Lower lobe of right lung (tissue), 2 donors: ENCODE measurements around the gene GOLGA6L2. TPM values are rescaled to one million over a fixed set of nuclear protein-coding genes. Genes with fewer than 3 reads are reported as not detected.
A peak's percentile ranks its signal among the peaks of the same experiment; 100 is the strongest.

Experiments used
- ATAC-seq, 2 donors: fragments of 200-7000 bp; cut with Tn5 transposase; one replicate each; pipeline ENCODE4 v1.9.1; 2020 to 2022; ENCODE audit warnings: mild to moderate bottlenecking in 2 of 2, moderate library complexity in 2 of 2
- DNase-seq: peaks from one replicate; pipeline ENCODE4 v3.0.0-alpha.2; 2020
- H3K27ac ChIP-seq: fragments of 200-600 bp; one replicate; pipeline ENCODE4 v1.8.0; 2022
- H3K27me3 ChIP-seq: fragments of 200-600 bp; one replicate; pipeline ENCODE4 v1.8.0; 2022; ENCODE audit warnings: low read depth
- H3K36me3 ChIP-seq: fragments of 200-600 bp; one replicate; pipeline ENCODE4 v1.8.0; 2022; ENCODE audit warnings: mild to moderate bottlenecking
- H3K4me1 ChIP-seq: fragments of 200-600 bp; one replicate; pipeline ENCODE4 v1.8.0; 2022
- H3K4me3 ChIP-seq: fragments of 200-600 bp; one replicate; pipeline ENCODE4 v1.8.0; 2022; ENCODE audit warnings: mild to moderate bottlenecking
- H3K9me3 ChIP-seq: fragments of 200-600 bp; one replicate; pipeline ENCODE4 v1.8.0; 2022
- intact Hi-C: fragments of 100-400 bp; cut with DNase I; formaldehyde crosslinking; loops from one replicate; pipeline ENCODE4 v1.11.0; 2022
- total RNA-seq: library from RNA; stranded (reverse); fragmentation: NEBNext Ultra II Directional; extraction: Animal tissue kit (Norgen Biotek cat#: 25700); gene quantifications from one replicate; pipeline ENCODE4 v1.2.1, GENCODE V29; 2021
- TF ChIP-seq, protein P1 (sequence below): fragments of 200-600 bp; IDR thresholded peaks from one replicate; pipeline ENCODE4 v1.8.0; 2022; ENCODE audit warnings: antibody characterized with exemption, mild to moderate bottlenecking
- donor health status: DM: no; HTN: yes; CAD: no; lungs with severe emphysema.

The GOLGA6L2 gene
- total RNA-seq, 1 donor from 2014 or later = not detected

DNA sequence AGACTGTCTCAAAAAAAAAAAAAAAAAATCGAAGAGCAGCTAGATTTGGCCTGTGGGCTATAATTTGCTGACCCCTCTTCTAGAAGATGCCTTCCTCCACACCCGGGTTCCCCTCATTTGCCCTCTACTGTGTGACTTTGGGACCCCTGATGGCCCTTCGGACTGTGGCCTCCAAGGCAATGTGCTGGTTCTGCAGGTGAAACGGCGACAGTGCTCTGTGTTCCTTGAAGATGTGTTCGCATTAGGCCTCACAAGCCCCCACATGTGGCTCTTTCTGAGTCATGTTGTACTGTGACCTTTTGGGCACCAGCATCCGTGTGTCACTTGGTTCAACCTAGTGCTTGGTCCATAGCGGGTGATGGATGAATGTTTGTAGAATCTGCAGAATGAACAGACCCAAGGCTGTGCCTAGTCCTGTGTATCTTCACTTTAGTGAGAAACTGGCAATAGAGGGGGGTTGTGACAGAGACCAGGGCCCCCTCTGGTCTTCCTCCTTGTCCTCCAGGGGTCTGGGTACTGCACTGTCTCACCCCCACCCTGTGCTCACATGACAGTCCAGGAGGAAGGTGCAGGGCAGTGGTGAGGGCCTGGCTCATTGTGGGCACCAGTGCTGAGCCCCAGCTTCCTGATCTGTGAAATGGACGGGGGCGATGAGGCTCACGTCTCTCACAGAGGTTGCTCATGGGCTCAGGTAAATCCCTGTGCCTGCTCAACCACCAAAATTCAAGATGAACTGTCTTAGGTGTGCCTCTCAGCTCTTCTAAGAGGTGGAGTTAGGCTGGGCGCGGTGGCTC, 22.7 kb downstream of the GOLGA6L2 start:
- intact Hi-C loops = no loop called here
- TF ChIP-seq, protein P1, sequence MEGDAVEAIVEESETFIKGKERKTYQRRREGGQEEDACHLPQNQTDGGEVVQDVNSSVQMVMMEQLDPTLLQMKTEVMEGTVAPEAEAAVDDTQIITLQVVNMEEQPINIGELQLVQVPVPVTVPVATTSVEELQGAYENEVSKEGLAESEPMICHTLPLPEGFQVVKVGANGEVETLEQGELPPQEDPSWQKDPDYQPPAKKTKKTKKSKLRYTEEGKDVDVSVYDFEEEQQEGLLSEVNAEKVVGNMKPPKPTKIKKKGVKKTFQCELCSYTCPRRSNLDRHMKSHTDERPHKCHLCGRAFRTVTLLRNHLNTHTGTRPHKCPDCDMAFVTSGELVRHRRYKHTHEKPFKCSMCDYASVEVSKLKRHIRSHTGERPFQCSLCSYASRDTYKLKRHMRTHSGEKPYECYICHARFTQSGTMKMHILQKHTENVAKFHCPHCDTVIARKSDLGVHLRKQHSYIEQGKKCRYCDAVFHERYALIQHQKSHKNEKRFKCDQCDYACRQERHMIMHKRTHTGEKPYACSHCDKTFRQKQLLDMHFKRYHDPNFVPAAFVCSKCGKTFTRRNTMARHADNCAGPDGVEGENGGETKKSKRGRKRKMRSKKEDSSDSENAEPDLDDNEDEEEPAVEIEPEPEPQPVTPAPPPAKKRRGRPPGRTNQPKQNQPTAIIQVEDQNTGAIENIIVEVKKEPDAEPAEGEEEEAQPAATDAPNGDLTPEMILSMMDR = no peak
- Histone ChIP-seq H3K4me1 (no peaks in the 10 kb centered on the region), H3K9me3 (no peaks in the 10 kb centered on the region), H3K4me3 (no peak overlapping the region), H3K27ac (no peak overlapping the region), H3K36me3 (no peaks in the 10 kb centered on the region), H3K27me3 (no peaks in the 10 kb centered on the region)
- ATAC-seq (no peak), DNase-seq (no peak)

DNA sequence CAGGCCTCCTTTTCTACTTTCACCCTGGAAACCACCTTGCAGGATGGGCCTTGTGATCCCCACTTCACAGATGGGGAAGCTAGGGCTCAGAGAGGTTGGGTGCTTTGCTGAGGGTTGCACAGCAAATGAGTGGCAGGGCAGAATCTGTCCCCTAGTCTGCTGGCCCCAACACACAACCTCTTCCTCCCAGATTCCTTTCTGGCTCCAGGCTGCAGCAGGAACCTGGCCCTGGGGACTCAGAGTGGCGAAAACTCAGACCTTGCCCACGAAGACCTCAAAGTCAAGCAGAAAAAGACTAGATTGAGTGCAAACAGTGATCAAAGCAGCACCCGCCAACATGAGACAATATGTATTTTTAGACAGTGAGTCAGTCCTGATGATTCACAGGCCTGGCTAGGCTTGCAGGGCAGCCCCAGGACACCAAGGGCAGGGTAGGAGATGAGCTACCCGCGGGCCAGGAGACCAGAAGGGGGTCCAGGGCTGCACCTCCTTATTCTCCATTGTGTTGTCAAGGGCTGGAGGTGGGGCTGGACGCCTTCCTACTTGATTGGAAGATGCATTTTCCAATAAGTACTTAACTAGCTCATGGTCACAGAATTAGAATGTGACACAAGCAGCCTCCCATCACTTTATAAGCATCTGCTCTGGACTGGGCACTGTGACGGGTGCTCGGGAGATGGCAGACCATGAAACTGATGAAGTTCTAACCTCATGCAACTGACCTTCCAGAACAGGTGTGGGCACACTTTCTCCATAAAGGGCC, 23.9 kb downstream of the GOLGA6L2 start:
- ATAC-seq (peak; percentile 41 to 46), DNase-seq (no peak)
- TF ChIP-seq, protein P1 = no peak
- Histone ChIP-seq H3K9me3 (no peaks in the 10 kb centered on the region), H3K36me3 (no peaks in the 10 kb centered on the region), H3K27ac (no peak overlapping the region), H3K4me1 (no peaks in the 10 kb centered on the region), H3K4me3 (no peak overlapping the region), H3K27me3 (no peaks in the 10 kb centered on the region)
- intact Hi-C loops = no loop called here

DNA sequence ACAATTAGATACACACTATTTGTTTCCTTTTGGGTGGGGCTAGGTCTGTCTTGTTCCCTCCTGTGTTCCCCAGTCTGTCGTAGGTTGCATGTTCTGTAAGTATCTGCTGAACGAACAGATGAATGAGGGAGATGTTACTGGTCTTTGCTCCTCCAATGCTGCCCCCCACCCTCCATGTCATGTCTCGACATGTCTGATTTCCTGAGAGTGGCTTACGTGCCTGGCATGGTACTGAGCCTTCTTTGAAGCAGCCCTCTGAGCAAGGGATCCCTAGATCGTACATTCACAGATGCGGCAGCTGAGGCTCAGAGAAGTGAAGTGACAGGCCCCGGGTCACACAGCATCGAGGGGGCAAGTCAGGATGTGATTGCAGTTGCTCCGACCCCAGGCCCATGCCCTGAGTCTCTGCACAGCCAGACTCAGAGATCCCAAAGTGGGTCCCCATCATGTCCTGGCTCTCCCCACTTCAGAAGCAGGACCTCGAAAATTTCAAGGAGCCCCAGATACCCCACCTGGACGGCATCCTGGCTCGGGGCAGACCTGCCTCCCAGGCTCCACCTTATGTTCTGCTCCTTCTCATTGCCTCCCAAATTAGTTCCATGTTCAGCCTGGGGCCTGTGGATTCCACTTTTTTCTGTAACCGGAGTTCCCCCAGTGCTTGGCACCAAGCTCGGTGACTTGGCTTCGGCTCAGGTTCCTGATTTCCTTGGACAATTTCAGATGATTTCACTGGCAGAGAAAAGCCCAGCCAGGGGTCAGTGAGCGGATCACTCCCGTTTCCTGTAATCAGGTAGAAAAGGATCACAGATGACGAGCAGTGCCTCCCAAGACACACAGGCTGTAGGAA, 24.7 kb downstream of the GOLGA6L2 start:
- Histone ChIP-seq H3K4me3 (no peak overlapping the region), H3K9me3 (no peaks in the 10 kb centered on the region), H3K4me1 (no peaks in the 10 kb centered on the region), H3K36me3 (no peaks in the 10 kb centered on the region), H3K27ac (no peak overlapping the region), H3K27me3 (no peaks in the 10 kb centered on the region)
- no peak for DNase-seq
- TF ChIP-seq, protein P1 = no peak
- intact Hi-C loops = no loop called here
- no peak for ATAC-seq

DNA sequence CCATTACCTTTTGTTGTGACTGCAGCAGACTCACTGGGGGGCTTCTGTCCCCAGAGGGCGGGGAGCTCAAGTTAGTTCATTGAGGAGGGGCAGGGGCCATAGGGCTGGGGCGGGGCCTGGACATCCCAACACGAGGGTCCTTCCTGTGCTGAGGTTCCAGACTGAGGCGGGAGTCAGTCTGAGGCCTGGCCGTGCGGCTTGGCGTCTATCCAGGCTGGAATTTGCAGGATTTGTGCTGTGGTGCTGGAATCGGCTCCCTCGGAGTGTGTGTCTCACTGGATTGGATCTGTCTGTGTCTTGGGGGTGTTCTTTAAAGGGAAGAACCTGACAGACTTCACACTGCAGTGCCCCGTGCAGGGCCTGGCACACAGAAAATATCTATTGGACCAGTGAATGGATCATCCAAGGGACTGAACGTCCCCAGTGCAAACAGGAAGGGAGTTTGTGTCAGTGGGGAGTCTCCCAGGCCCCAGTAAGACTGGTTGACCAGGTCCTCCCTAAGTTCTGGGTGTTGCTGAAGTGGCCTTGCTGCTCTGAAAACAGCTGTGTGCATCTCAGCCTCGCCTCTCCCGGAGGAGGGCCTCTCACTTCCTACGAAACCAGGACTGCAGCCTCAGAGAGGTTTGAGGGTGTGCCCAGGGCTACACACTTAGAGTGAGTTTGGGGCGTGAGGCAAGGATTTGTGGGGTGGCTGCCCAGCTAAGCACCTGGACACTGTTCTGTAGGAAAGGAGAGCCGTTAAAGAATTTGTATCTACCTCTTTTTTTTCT, 26.1 kb downstream of the GOLGA6L2 start:
- H3K9me3 ChIP-seq = no peaks in the 10 kb centered on the region
- ATAC-seq = peak; percentile 18 to 37
- H3K4me1 ChIP-seq = no peaks in the 10 kb centered on the region
- TF ChIP-seq, protein P1 = no peak
- H3K4me3 ChIP-seq = no peak overlapping the region
- no peak overlapping the region for H3K27ac ChIP-seq
- no peak for DNase-seq
- H3K27me3 ChIP-seq = no peaks in the 10 kb centered on the region
- intact Hi-C loops = no loop called here
- H3K36me3 ChIP-seq = no peaks in the 10 kb centered on the region
